HepG2 (cell line): Measurements from ENCODE around the gene CPNE2. TPM values are rescaled to one million over a fixed set of nuclear protein-coding genes. Genes with fewer than 3 reads are reported as not detected.

Experiments used
- ATAC-seq: fragments of 200-7000 bp; cut with Tn5 transposase; 3 replicates; pipeline ENCODE4 v1.9.1; 2020; ENCODE audit warnings: mild to moderate bottlenecking, moderate library complexity
- BruUV-seq: library from RNA; stranded (reverse); fragments of 400-500 nt; replicated peaks from 2 replicates; lab custom pipeline; 2021; lab: Mats Ljungman, UMichigan
- CTCF ChIA-PET: fragments of 300-600 bp; formaldehyde crosslinking; extraction: SDS; loops from one replicate; lab custom pipeline; 2021; ENCODE audit warnings: low total read pairs, inconsistent platforms, low intra/inter-chr PET ratio; lab: Yijun Ruan, JAX
- POLR2A ChIA-PET: fragments of 350-600 bp; sonication (Branson Sonifier 250); formaldehyde crosslinking; loops from one replicate; lab custom pipeline; 2020; ENCODE audit warnings: antibody characterized with exemption, inconsistent platforms; lab: Yijun Ruan, JAX
- DNase-seq: peaks from one replicate; pipeline ENCODE4 v3.0.0-alpha.2; 2015; ENCODE audit warnings: low spot score
- FAIRE-seq: peaks from 3 replicates; lab custom pipeline; 2011; peaks lifted over from hg19 to GRCh38; lab: Jason Lieb, UNC
- H2AFZ ChIP-seq: one replicate; pipeline ENCODE4 v1.6.1; 2011; ENCODE audit warnings: low read length, inconsistent platforms
- H3K27ac ChIP-seq: fragments of 300-600 bp; 3 replicates; pipeline ENCODE4 v1.8.0; 2011; ENCODE audit warnings: mixed run types, mild to moderate bottlenecking, mixed read lengths, low read length, inconsistent platforms; ENCODE audit not compliant: insufficient read depth; ENCODE audit errors: extremely low read length
- H3K27me3 ChIP-seq, 2 experiments: fragments of 200-600 bp in 1 of 2; 2 replicates in 1 of 2; 3 replicates in 1 of 2; pipeline versions ENCODE4 v1.6.0 to v1.8.0; 2011; ENCODE audit warnings: low read length in 2 of 2, mild to moderate bottlenecking in 2 of 2, moderate library complexity in 2 of 2, inconsistent platforms in 1 of 2; ENCODE audit not compliant: insufficient read depth in 2 of 2, control insufficient read depth in 1 of 2
- H3K36me3 ChIP-seq, 2 experiments: fragments of 200-600 bp in 1 of 2; replicated peaks in 1 of 2; 2 replicates in 1 of 2; 3 replicates in 1 of 2; pipeline versions ENCODE4 v1.5.1 to v1.8.0; 2011; ENCODE audit warnings: low read length in 2 of 2, inconsistent platforms in 1 of 2; ENCODE audit not compliant: insufficient read depth in 2 of 2, control insufficient read depth in 1 of 2
- H3K4me1 ChIP-seq: 2 replicates; pipeline ENCODE4 v1.5.1; 2012; ENCODE audit warnings: low read length, inconsistent platforms; ENCODE audit not compliant: insufficient read depth
- H3K4me2 ChIP-seq: 2 replicates; pipeline ENCODE4 v1.6.0; 2011; ENCODE audit warnings: low read depth, low read length, inconsistent platforms
- H3K4me3 ChIP-seq, 3 experiments: fragments of 200-600 bp in 1 of 3; sonication (generic), shearing (Covaris generic) in 1 of 3; replicated peaks in 1 of 3; 2 replicates each; pipeline ENCODE4 v1.5.1; 2011 to 2016; ENCODE audit warnings: low read length in 3 of 3, inconsistent platforms in 2 of 3, low read depth in 2 of 3, mild to moderate bottlenecking in 2 of 3, control low read depth in 1 of 3, mixed read lengths in 1 of 3; ENCODE audit not compliant: insufficient read depth in 1 of 3
- H3K79me2 ChIP-seq: one replicate; pipeline ENCODE4 v1.6.1; 2011; ENCODE audit warnings: low read length, inconsistent platforms; ENCODE audit not compliant: insufficient read depth
- H3K9ac ChIP-seq: 2 replicates; pipeline ENCODE4 v1.6.0; 2011; ENCODE audit warnings: mild to moderate bottlenecking, low read depth, low read length, inconsistent platforms; ENCODE audit not compliant: insufficient read depth
- H3K9me3 ChIP-seq: 2 replicates; pipeline ENCODE4 v1.5.1; 2012; ENCODE audit warnings: mild to moderate bottlenecking, low read length
- H4K20me1 ChIP-seq: 2 replicates; pipeline ENCODE4 v1.6.0; 2011; ENCODE audit warnings: inconsistent platforms, mild to moderate bottlenecking, low read length, moderate library complexity; ENCODE audit not compliant: insufficient read depth
- CCAR2 ChIP-seq: fragments of 200-400 bp; formaldehyde crosslinking; optimal IDR thresholded peaks from 2 replicates; pipeline ENCODE3; 2018; ENCODE audit warnings: low read depth, mild to moderate bottlenecking, low read length, moderate library complexity
- CCDC6 ChIP-seq: sonication (generic); formaldehyde crosslinking; IDR thresholded peaks from 2 replicates; pipeline ENCODE4 v1.8.1; 2022; ENCODE audit warnings: mild to moderate bottlenecking, missing genetic modification reagents, moderate library complexity
- HNF4G ChIP-seq, 2 experiments: sonication (generic) in 1 of 2; formaldehyde crosslinking in 1 of 2; IDR thresholded peaks; 2 replicates each; pipeline versions ENCODE4 v1.4.0 to v1.6.1; 2011 to 2020; ENCODE audit warnings: borderline replicate concordance in 2 of 2, low read depth in 2 of 2, mild to moderate bottlenecking in 2 of 2, low read length in 1 of 2, missing genetic modification reagents in 1 of 2, moderate library complexity in 1 of 2
- JUN ChIP-seq: sonication (generic); formaldehyde crosslinking; IDR thresholded peaks from 2 replicates; pipeline ENCODE4 v1.4.0; 2020; ENCODE audit warnings: mild to moderate bottlenecking, missing genetic modification reagents
- MBNL3 ChIP-seq: fragments of 250-450 bp; sonication (Bioruptor Pico); conservative IDR thresholded peaks from 2 replicates; pipeline ENCODE4 v1.8.0; 2022; ENCODE audit warnings: mild to moderate bottlenecking, inconsistent platforms
- PATZ1 ChIP-seq: sonication (generic); formaldehyde crosslinking; IDR thresholded peaks from 2 replicates; pipeline ENCODE4 v1.4.0; 2020; ENCODE audit warnings: missing genetic modification reagents
- SALL1 ChIP-seq: sonication (generic); formaldehyde crosslinking; IDR thresholded peaks from 2 replicates; pipeline ENCODE4 v1.8.0; 2022; ENCODE audit warnings: mild to moderate bottlenecking, missing genetic modification reagents
- TEAD3 ChIP-seq: optimal IDR thresholded peaks from 2 replicates; pipeline ENCODE3; 2016; ENCODE audit warnings: borderline replicate concordance
- ZBTB14 ChIP-seq: sonication (generic); formaldehyde crosslinking; IDR thresholded peaks from 2 replicates; pipeline ENCODE4 v1.4.0; 2020; ENCODE audit warnings: missing genetic modification reagents
- ZBTB33 ChIP-seq: sonication (generic); formaldehyde crosslinking; IDR thresholded peaks from 2 replicates; pipeline ENCODE4 v1.4.0; 2020; ENCODE audit warnings: missing genetic modification reagents
- ZMAT3 ChIP-seq: sonication (generic); formaldehyde crosslinking; conservative IDR thresholded peaks from 2 replicates; pipeline ENCODE4 v1.7.0; 2021; ENCODE audit warnings: missing genetic modification reagents
- ZMYM2 ChIP-seq: sonication (generic); formaldehyde crosslinking; IDR thresholded peaks from 2 replicates; pipeline ENCODE4 v1.8.0; 2022; ENCODE audit warnings: mild to moderate bottlenecking, missing genetic modification reagents
- ZMYM4 ChIP-seq: sonication (generic); formaldehyde crosslinking; IDR thresholded peaks from 2 replicates; pipeline ENCODE4 v1.8.1; 2023; ENCODE audit warnings: mild to moderate bottlenecking, missing genetic modification reagents
- WGBS: methylation state at CpG from one replicate; pipeline ENCODE4 v1.1.6; 2017; ENCODE audit warnings: low lambda C conversion rate; 5-methylcytosine and 5-hydroxymethylcytosine counted together
- in situ Hi-C: cut with HindIII; loops from 2 replicates; pipeline ENCODE4 v1.10.0; 2017; ENCODE audit warnings: low pct_unique_long_range_greater_than_20kb; ENCODE audit not compliant: extremely low pct_ligation_motif_present
- intact Hi-C: fragments of 100-400 bp; cut with micrococcal nuclease; formaldehyde crosslinking; loops from one replicate; pipeline ENCODE4 v1.10.0; 2022; ENCODE audit not compliant: unreplicated experiment
- polyA plus RNA-seq, 8 experiments: library from polyadenylated mRNA; depleted of rRNA in 3 of 8; stranded (reverse) in 7 of 8; unstranded in 1 of 8; fragments of >200 nt; fragmentation: Illumina TruSeq in 4 of 8; extraction: Trizol in 4 of 8; gene quantifications; 2 replicates each; pipeline versions ENCODE4 v1.2.1 to v1.2.3, GENCODE V29; 2011 to 2016; ENCODE audit warnings: low read depth in 4 of 8, missing spikeins in 1 of 8, mixed read lengths in 1 of 8; ENCODE audit not compliant: insufficient read depth in 1 of 8
- total RNA-seq, 5 experiments: library from RNA; depleted of rRNA; stranded (reverse); fragments of >200 nt; fragmentation: Illumina TruSeq; extraction: Trizol; gene quantifications; 2 replicates each; pipeline ENCODE4 v1.2.3, GENCODE V29; 2016; ENCODE audit warnings: low read depth in 1 of 5

The CPNE2 gene
- total and polyA plus RNA-seq, 2 of the 13 experiments (the other 11 are each of a cell fraction or from before 2014, with no cell fraction given): 10.6 to 23.3 TPM

GRCh38 chr16:57172721-57173290, 80.4 kb downstream of the CPNE2 start (continued):
- TF ChIP-seq HNF4G (IDR thresholded peaks at IDR 0.05; ENCODE audit: borderline replicate concordance, low read depth, low read length) (peak; percentile 61; the same call in 1 of the 2 replicates), HNF4G (CRISPR knock-in tag; IDR thresholded peaks at IDR 0.05; ENCODE audit: borderline replicate concordance, low read depth) (peak; percentile 68; the same call in 1 of the 2 replicates), MBNL3 (CRISPR knock-in tag) (no peak), ZMYM4 (CRISPR knock-in tag) (peak; percentile 63), ZBTB33 (CRISPR knock-in tag) (peak; percentile 63), SALL1 (CRISPR knock-in tag) (peak; percentile 58; the same call in 1 of the 2 replicates), CCDC6 (CRISPR knock-in tag) (0 out of 2 replicates have a peak, but pooled peaks have one; percentile 19)

GRCh38 chr16:57175896-57176295, 83.5 kb downstream of the CPNE2 start:
- DNase-seq (no peak), FAIRE-seq (no peak), ATAC-seq (no peak)
- no peak overlapping the region for H3K4me2 ChIP-seq
- TF ChIP-seq PATZ1 (CRISPR knock-in tag) (no peak), ZMAT3 (CRISPR knock-in tag) (no peak), CCAR2 (no peak), ZMYM2 (CRISPR knock-in tag) (no peak), ZBTB14 (CRISPR knock-in tag) (no peak), JUN (CRISPR knock-in tag) (no peak), TEAD3 (no peak)
- BruUV-seq: no TSS peak
- H3K4me3 ChIP-seq: no peak overlapping the region
- no peak overlapping the region for H2AFZ ChIP-seq
- peaks cover 10% of the 10 kb centered on the region for H3K79me2 ChIP-seq
- 97% methylated on average over 5 of the region's 5 CpGs for WGBS
- H3K4me1 ChIP-seq: peaks cover 31% of the 10 kb centered on the region
- CTCF ChIA-PET: no interaction called here
- POLR2A ChIA-PET: interaction anchor here (2.9 kb wide), 1 partner anchor 9 kb away, joined by 12 read pairs; the partner anchor contains the start of genes PSME3IP1 and RSPRY1
- in situ Hi-C loops (no loop called here), intact Hi-C loops (no loop called here)
- H3K9me3 ChIP-seq: no peaks in the 10 kb centered on the region
- H4K20me1 ChIP-seq: no peaks in the 10 kb centered on the region
- no peak overlapping the region for H3K27ac ChIP-seq
- H3K9ac ChIP-seq: no peak overlapping the region
- H3K27me3 ChIP-seq: no peaks in the 10 kb centered on the region
- H3K36me3 ChIP-seq: peaks cover 4 to 11% of the 10 kb centered on the region in 2 experiments; a peak in 4 of 5 replicates
